SKM-1 treated with dmso at 0.1 percent for 144 hours (cell line): ENCODE results near the gene SOX15.
"Not testable (repeated sequence)": the region's sequence is repeated elsewhere in the genome, so short reads cannot be mapped to it uniquely, and the experiment has no call there.

Experiments used
- DNase-seq: peaks from one replicate; lab custom pipeline; 2025; ENCODE audit not compliant: unreplicated experiment; lab: John Stamatoyannopoulos, UW

Gene SOX15

GRCh38 chr17:7589891-7590691 is at the start of gene SOX15:
Gene SOX15, minus strand, starts transcription at chr17:7590094. Its CDS starts 418 bp downstream, at chr17:7589676.
- no peak for DNase-seq

GRCh38 chr17:7636163-7636562 is 46.3 kb upstream of the SOX15 start:
- no peak for DNase-seq

- no peak for DNase-seq
Measured at GRCh38 chr17:7634384-7634783, 44.5 kb upstream of the SOX15 start.

GRCh38 chr17:7633093-7633492 is 43.2 kb upstream of the SOX15 start:
- DNase-seq: no peak

GRCh38 chr17:7632492-7632894 is 42.6 kb upstream of the SOX15 start:
- peak; percentile 31 for DNase-seq

GRCh38 chr17:7631398-7632380 is 41.8 kb upstream of the SOX15 start:
- DNase-seq: no peak

- no peak for DNase-seq
Measured at GRCh38 chr17:7629939-7630571, 40.2 kb upstream of the SOX15 start, which contains the start of gene SHBG. Gene SHBG, plus strand, starts transcription at chr17:7630135. Its CDS starts 38 bp downstream, at chr17:7630173.

GRCh38 chr17:7627250-7628121 is 37.6 kb upstream of the SOX15 start, which contains the start of gene SAT2:
Gene SAT2, minus strand, starts transcription at chr17:7627821. Its CDS starts 186 bp downstream, at chr17:7627635.
- DNase-seq: peak; percentile 28

- no peak for DNase-seq
Measured at GRCh38 chr17:7626956-7627249, 37.0 kb upstream of the SOX15 start.

- DNase-seq: no peak
Measured at GRCh38 chr17:7626307-7626706, 36.4 kb upstream of the SOX15 start.

- DNase-seq: not testable (repeated sequence)
Measured at GRCh38 chr17:7625749-7626148, 35.9 kb upstream of the SOX15 start.

GRCh38 chr17:7623661-7624060 is 33.8 kb upstream of the SOX15 start:
- no peak for DNase-seq

GRCh38 chr17:7620835-7621234 is 30.9 kb upstream of the SOX15 start:
- DNase-seq: no peak

GRCh38 chr17:7618608-7619007 is 28.7 kb upstream of the SOX15 start:
- DNase-seq: no peak

GRCh38 chr17:7615265-7615747 is 25.4 kb upstream of the SOX15 start:
- no peak for DNase-seq

GRCh38 chr17:7614425-7615264 is 24.8 kb upstream of the SOX15 start, which contains the start of gene FXR2:
Gene FXR2, minus strand, starts transcription at chr17:7614897. Its CDS starts 365 bp downstream, at chr17:7614532.
- DNase-seq: peak; percentile 99

- no peak for DNase-seq
Measured at GRCh38 chr17:7613769-7614424, 24.0 kb upstream of the SOX15 start.

GRCh38 chr17:7612294-7612640 is 22.4 kb upstream of the SOX15 start:
- no peak for DNase-seq
